ENCODE results near the gene MAT1A. TPM values are rescaled to one million over a fixed set of nuclear protein-coding genes. Genes with fewer than 3 reads are reported as not detected.
"Not testable (repeated sequence)": the region's sequence is repeated elsewhere in the genome, so short reads cannot be mapped to it uniquely, and the experiment has no call there.

Gene MAT1A
- total and polyA plus RNA-seq, 8 donors = 0.33 to 0.78 (median 0.51) TPM

DNA sequence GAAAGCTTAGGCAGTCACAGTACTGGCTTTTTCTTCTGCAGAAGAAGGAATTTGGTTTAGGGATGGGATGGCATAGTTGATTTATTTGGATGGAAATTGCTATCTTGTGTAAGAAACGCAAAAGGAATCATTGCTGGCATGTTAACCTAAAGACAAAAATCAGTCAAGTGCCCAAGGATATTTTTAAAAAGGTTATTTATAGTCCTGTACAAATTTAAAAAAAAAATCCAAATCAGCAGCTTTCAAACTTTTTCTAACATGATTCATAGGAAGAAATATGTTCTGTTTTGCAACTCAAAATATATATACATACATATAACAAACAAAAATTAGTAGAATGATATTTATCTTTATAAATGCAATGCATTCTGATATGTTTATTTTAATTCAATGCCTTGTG, 55.6 kb downstream of the MAT1A start:
- H3K27ac ChIP-seq; DNase-seq; H3K36me3 ChIP-seq; H3K27me3 ChIP-seq; intact Hi-C loops (cut with DNase I); H3K4me3 ChIP-seq; H3K9me3 ChIP-seq; H3K4me1 ChIP-seq; ATAC-seq: not testable (repeated sequence)

- not testable (repeated sequence) for DNase-seq
- intact Hi-C loops (cut with DNase I) = loop anchor here in 1 of 2 donors (10.0 kb wide), 1 partner anchor 162 kb away; no protein-coding TSS in a partner anchor
Measured at GRCh38 chr10:80226723-80227122, 62.7 kb downstream of the MAT1A start.

GRCh38 chr10:80223031-80223419, 66.4 kb downstream of the MAT1A start:
- not testable (repeated sequence) for H3K4me3 ChIP-seq, DNase-seq, H3K27me3 ChIP-seq, H3K36me3 ChIP-seq, H3K9me3 ChIP-seq, H3K27ac ChIP-seq, H3K4me1 ChIP-seq, ATAC-seq
- intact Hi-C loops (cut with DNase I) = loop anchor here in 1 of 2 donors (5.0 to 10.0 kb wide), 2 partner anchors 81 to 158 kb away; no protein-coding TSS in a partner anchor

More at GRCh38 chr10:80226723-80227122, 62.7 kb downstream of the MAT1A start:
- H3K9me3 ChIP-seq, ATAC-seq, H3K36me3 ChIP-seq, H3K27me3 ChIP-seq, H3K4me1 ChIP-seq, H3K27ac ChIP-seq, H3K4me3 ChIP-seq: not testable (repeated sequence)

Other genes with a start within 250 kb of the MAT1A start
- gene TMEM254, start 211.0 kb downstream of the MAT1A start, total RNA-seq = 10 to 100 TPM; 18.2 to 22.4 TPM
- 10 to 100 TPM; 41.1 to 45.7 (median 44.7) TPM for gene TMEM254, start 211.0 kb downstream of the MAT1A start, polyA plus RNA-seq (ENCODE audit: insufficient read length in 6 of 6)
- 10 to 100 TPM; 35.0 to 53.8 TPM for gene PLAC9, start 156.9 kb downstream of the MAT1A start, total RNA-seq
- gene PLAC9, start 156.9 kb downstream of the MAT1A start, polyA plus RNA-seq (ENCODE audit: insufficient read length in 6 of 6) = 10 to 100 TPM; 37.5 to 72.4 (median 50.6) TPM
- gene ANXA11, start 84.1 kb downstream of the MAT1A start, total RNA-seq = 100 to 1,000 TPM; 281 to 298 TPM
- gene ANXA11, start 84.1 kb downstream of the MAT1A start, polyA plus RNA-seq (ENCODE audit: insufficient read length in 6 of 6) = 100 to 1,000 TPM in 3 of 6 donors, 10 to 100 TPM in 3; 90.9 to 106 (median 97.7) TPM
- under 1 TPM in 1 of 2 donors, not detected in 1; 0.50 TPM for gene DYDC1, start 67.1 kb upstream of the MAT1A start, total RNA-seq
- 1 to 10 TPM in 1 of 6 donors, under 1 TPM in 5; 0.22 to 1.6 (median 0.64) TPM for gene DYDC1, start 67.1 kb upstream of the MAT1A start, polyA plus RNA-seq (ENCODE audit: insufficient read length in 6 of 6)
- 1 to 10 TPM in 1 of 2 donors, not detected in 1; 3.0 TPM for gene DYDC2, start 67.1 kb upstream of the MAT1A start, total RNA-seq
- 1 to 10 TPM in 5 of 6 donors, under 1 TPM in 1; 0.64 to 4.2 (median 2.9) TPM for gene DYDC2, start 67.1 kb upstream of the MAT1A start, polyA plus RNA-seq (ENCODE audit: insufficient read length in 6 of 6)
- gene PRXL2A, start 118.9 kb upstream of the MAT1A start, total RNA-seq = 10 to 100 TPM; 46.2 to 50.1 TPM
- 10 to 100 TPM; 74.5 to 96.9 (median 91.9) TPM for gene PRXL2A, start 118.9 kb upstream of the MAT1A start, polyA plus RNA-seq (ENCODE audit: insufficient read length in 6 of 6)
- gene TSPAN14, start 164.7 kb upstream of the MAT1A start, total RNA-seq = 100 to 1,000 TPM; 116 to 158 TPM
- 10 to 100 TPM; 76.4 to 95.7 (median 84.3) TPM for gene TSPAN14, start 164.7 kb upstream of the MAT1A start, polyA plus RNA-seq (ENCODE audit: insufficient read length in 6 of 6)
- gene SH2D4B, start 248.2 kb upstream of the MAT1A start, total RNA-seq = under 1 TPM; 0.23 to 0.37 TPM
- gene SH2D4B, start 248.2 kb upstream of the MAT1A start, polyA plus RNA-seq (ENCODE audit: insufficient read length in 6 of 6) = under 1 TPM; 0.09 to 0.27 (median 0.17) TPM

Measured in left lung (tissue), 10 donors.